Endothelial cell (in vitro differentiated cells): Measurements from ENCODE around the gene AGPAT3. TPM values are rescaled to one million over a fixed set of nuclear protein-coding genes. Genes with fewer than 3 reads are reported as not detected.

ENCODE experiments used
- DNase-seq: peaks from one replicate; pipeline ENCODE4 v3.0.0; 2021; ENCODE audit warnings: low spot score
- H3K27ac Mint-ChIP-seq: one replicate; pipeline ENCODE4 v1.8.0; 2021; ENCODE audit warnings: mixed read lengths, inconsistent platforms; ENCODE audit not compliant: unreplicated experiment
- H3K27me3 Mint-ChIP-seq: one replicate; pipeline ENCODE4 v1.8.0; 2021; ENCODE audit warnings: mild to moderate bottlenecking, moderate library complexity, mixed read lengths, inconsistent platforms; ENCODE audit not compliant: unreplicated experiment
- H3K36me3 Mint-ChIP-seq: one replicate; pipeline ENCODE4 v1.8.0; 2021; ENCODE audit warnings: mild to moderate bottlenecking, low read depth, mixed read lengths, inconsistent platforms; ENCODE audit not compliant: unreplicated experiment
- H3K4me1 Mint-ChIP-seq: one replicate; pipeline ENCODE4 v1.8.0; 2021; ENCODE audit warnings: mild to moderate bottlenecking, mixed read lengths, inconsistent platforms; ENCODE audit not compliant: unreplicated experiment
- H3K4me3 Mint-ChIP-seq: one replicate; pipeline ENCODE4 v1.8.0; 2021; ENCODE audit warnings: mild to moderate bottlenecking, mixed read lengths, inconsistent platforms; ENCODE audit not compliant: unreplicated experiment
- H3K9me3 Mint-ChIP-seq: one replicate; pipeline ENCODE4 v1.8.0; 2021; ENCODE audit warnings: mixed read lengths, inconsistent platforms; ENCODE audit not compliant: unreplicated experiment
- CTCF ChIP-seq: fragments of 200-600 bp; sonication (generic); IDR thresholded peaks from one replicate; pipeline ENCODE4 v1.5.0; 2021; ENCODE audit warnings: antibody characterized with exemption; ENCODE audit not compliant: unreplicated experiment
- total RNA-seq: library from RNA; stranded (reverse); fragmentation: NEBNext Ultra II Directional; extraction: Animal tissue kit (Norgen Biotek cat#: 25700); gene quantifications from one replicate; pipeline ENCODE4 v1.2.1, GENCODE V29; 2021; ENCODE audit not compliant: unreplicated experiment

The AGPAT3 gene
- total RNA-seq, 1 donor from 2014 or later: 22.6 TPM

DNA sequence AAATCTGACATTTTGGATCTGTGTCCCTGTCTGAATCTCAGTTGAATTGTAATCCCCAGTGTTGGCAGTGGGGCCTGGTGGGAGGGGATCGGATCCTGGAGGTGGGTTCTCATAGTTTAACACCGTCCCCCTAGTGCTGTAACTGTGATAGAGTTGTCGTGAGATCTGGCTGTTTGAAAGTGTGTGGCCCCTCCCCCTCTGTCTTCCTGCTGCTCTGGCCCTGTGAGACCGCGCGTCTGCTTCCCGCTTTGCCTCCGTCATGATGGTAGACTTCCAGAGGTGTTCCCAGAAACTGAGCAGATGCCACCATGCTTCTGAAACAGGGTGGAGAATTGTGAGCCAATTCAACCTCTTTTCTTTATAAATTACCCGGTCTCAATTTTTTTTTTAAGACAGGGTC lies 25.0 kb downstream of the AGPAT3 start:
- Mint-ChIP-seq H3K27me3 (peaks cover 4% of the 10 kb centered on the region), H3K27ac (no peak overlapping the region), H3K4me1 (peaks cover 4% of the 10 kb centered on the region), H3K9me3 (no peaks in the 10 kb centered on the region), H3K36me3 (peaks cover 3% of the 10 kb centered on the region), H3K4me3 (no peak overlapping the region)
- no peak for DNase-seq
- TF ChIP-seq CTCF: no peak

- TF ChIP-seq CTCF: no peak
- peaks cover 4% of the 10 kb centered on the region for H3K27me3 Mint-ChIP-seq
- no peaks in the 10 kb centered on the region for H3K9me3 Mint-ChIP-seq
- no peak for DNase-seq
- H3K4me3 Mint-ChIP-seq: no peak overlapping the region
- H3K36me3 Mint-ChIP-seq: peaks cover 3% of the 10 kb centered on the region
- no peak overlapping the region for H3K27ac Mint-ChIP-seq
- peaks cover 4% of the 10 kb centered on the region for H3K4me1 Mint-ChIP-seq
Measured at GRCh38 chr21:43892334-43892733, 27.3 kb downstream of the AGPAT3 start.

DNA sequence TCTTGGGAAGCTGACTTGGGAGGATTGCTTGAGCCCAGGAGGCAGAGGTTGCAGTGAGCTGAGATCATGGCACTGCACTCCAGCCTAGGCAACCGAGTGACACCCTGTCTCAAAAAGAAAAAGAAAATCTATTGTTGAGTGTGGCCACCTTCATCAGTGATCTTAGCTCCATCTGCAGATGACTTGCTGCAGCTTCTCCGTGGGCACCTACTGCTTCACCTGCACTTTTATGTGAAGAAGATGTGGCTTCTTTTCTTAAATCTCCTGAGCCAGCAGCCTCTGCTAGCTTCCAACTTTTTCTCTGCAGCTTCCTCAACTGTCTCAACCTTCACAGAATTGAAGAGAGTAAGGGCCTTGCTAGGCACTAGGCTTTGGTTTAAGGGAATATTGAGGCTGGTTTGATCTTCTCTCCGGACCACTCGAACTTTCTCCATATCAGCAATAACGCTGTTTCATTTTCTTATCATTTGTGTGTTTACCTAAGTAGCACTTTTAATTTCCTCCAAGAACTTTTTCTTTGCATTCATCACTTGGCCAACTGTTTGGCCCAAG lies 28.0 kb downstream of the AGPAT3 start:
- H3K36me3 Mint-ChIP-seq: peaks cover 4% of the 10 kb centered on the region
- peaks cover under 1% of the 10 kb centered on the region for H3K9me3 Mint-ChIP-seq
- no peak overlapping the region for H3K4me3 Mint-ChIP-seq
- TF ChIP-seq CTCF: no peak
- peaks cover 4% of the 10 kb centered on the region for H3K27me3 Mint-ChIP-seq
- H3K27ac Mint-ChIP-seq: no peak overlapping the region
- no peak for DNase-seq
- peaks cover 4% of the 10 kb centered on the region for H3K4me1 Mint-ChIP-seq

GRCh38 chr21:43893536-43894205 lies 28.6 kb downstream of the AGPAT3 start:
- H3K4me3 Mint-ChIP-seq: no peak overlapping the region
- TF ChIP-seq CTCF: no peak
- no peak overlapping the region for H3K27ac Mint-ChIP-seq
- peaks cover 4% of the 10 kb centered on the region for H3K4me1 Mint-ChIP-seq
- H3K36me3 Mint-ChIP-seq: peaks cover 7% of the 10 kb centered on the region
- peaks cover 7% of the 10 kb centered on the region for H3K27me3 Mint-ChIP-seq
- H3K9me3 Mint-ChIP-seq: peaks cover 4% of the 10 kb centered on the region
- no peak for DNase-seq

DNA sequence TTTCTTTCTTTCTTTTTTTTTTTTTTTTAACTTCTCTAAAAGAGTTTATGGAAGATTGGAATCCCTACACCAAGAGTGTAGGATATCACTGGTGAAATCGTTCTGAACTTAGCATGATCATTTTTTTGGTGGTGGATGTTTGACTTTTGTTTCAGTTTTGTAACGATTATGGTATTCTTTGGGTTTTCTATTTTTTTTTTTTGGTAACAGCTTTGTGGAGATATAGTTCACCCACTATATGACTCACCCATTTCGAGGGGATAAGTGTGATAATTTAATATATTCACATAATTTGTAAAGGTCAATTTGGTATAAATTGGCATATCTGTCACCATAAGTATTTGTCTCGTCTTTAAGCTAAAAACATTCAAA lies 29.2 kb downstream of the AGPAT3 start:
- Mint-ChIP-seq H3K27me3 (peaks cover 7% of the 10 kb centered on the region), H3K36me3 (peaks cover 12% of the 10 kb centered on the region), H3K9me3 (peaks cover 8% of the 10 kb centered on the region), H3K4me3 (no peak overlapping the region), H3K27ac (no peak overlapping the region), H3K4me1 (peaks cover 4% of the 10 kb centered on the region)
- no peak for TF ChIP-seq CTCF
- DNase-seq: no peak
